CD14-positive monocyte (primary cell): Measurements from ENCODE around the gene XRCC5. TPM values are rescaled to one million over a fixed set of nuclear protein-coding genes. Genes with fewer than 3 reads are reported as not detected.

ENCODE experiments used
- DNase-seq, 3 donors: peaks; one replicate each; pipeline ENCODE4 v3.0.0-alpha.2; 2011 to 2022
- H2AFZ ChIP-seq: 2 replicates; pipeline ENCODE4 v1.6.0; 2012; ENCODE audit warnings: mild to moderate bottlenecking, low read depth, low read length, inconsistent platforms; ENCODE audit not compliant: insufficient read depth, poor library complexity, severe bottlenecking
- H3K27ac ChIP-seq, 2 donors: 1 replicate in 1 of 2; 2 replicates in 1 of 2; pipeline ENCODE4 v1.5.1; 2012 to 2013; ENCODE audit warnings: low read length in 2 of 2, control low read depth in 1 of 2, inconsistent platforms in 1 of 2, low read depth in 1 of 2, mild to moderate bottlenecking in 1 of 2
- H3K27me3 ChIP-seq, 2 donors: one replicate each; pipeline versions ENCODE4 v1.6.0 to v1.6.1; 2011 to 2013; ENCODE audit warnings: low read length in 2 of 2; ENCODE audit not compliant: control insufficient read depth in 2 of 2, insufficient read depth in 2 of 2
- H3K36me3 ChIP-seq, 2 donors: replicated peaks in 1 of 2; 1 replicate in 1 of 2; 2 replicates in 1 of 2; pipeline versions ENCODE4 v1.5.1 to v1.6.1; 2012 to 2013; ENCODE audit warnings: low read length in 2 of 2, control low read depth in 1 of 2, inconsistent platforms in 1 of 2, mild to moderate bottlenecking in 1 of 2; ENCODE audit not compliant: insufficient read depth in 2 of 2, control insufficient read depth in 1 of 2
- H3K4me1 ChIP-seq, 2 donors: 1 replicate in 1 of 2; 2 replicates in 1 of 2; pipeline versions ENCODE4 v1.5.1 to v1.6.1; 2012 to 2013; ENCODE audit warnings: low read length in 2 of 2, control low read depth in 1 of 2, inconsistent platforms in 1 of 2, mild to moderate bottlenecking in 1 of 2, moderate library complexity in 1 of 2; ENCODE audit not compliant: insufficient read depth in 2 of 2, control insufficient read depth in 1 of 2
- H3K4me2 ChIP-seq: replicated peaks from 2 replicates; pipeline ENCODE3; 2012; ENCODE audit warnings: low read length, moderate library complexity, mild to moderate bottlenecking; ENCODE audit not compliant: poor library complexity, severe bottlenecking; ENCODE audit errors: extremely low read depth
- H3K4me3 ChIP-seq, 3 experiments: fragments of 200-600 bp in 1 of 3; sonication (generic) in 1 of 3; replicated peaks in 1 of 3; 1 replicate in 2 of 3; 2 replicates in 1 of 3; pipeline ENCODE4 v1.5.1; 2011 to 2013; ENCODE audit warnings: low read length in 3 of 3, mild to moderate bottlenecking in 3 of 3, control low read depth in 2 of 3, low read depth in 2 of 3, inconsistent platforms in 1 of 3, moderate library complexity in 1 of 3
- H3K79me2 ChIP-seq: 2 replicates; pipeline ENCODE4 v1.6.0; 2012; ENCODE audit warnings: mild to moderate bottlenecking, control low read depth, inconsistent platforms, low read length, moderate library complexity; ENCODE audit not compliant: insufficient read depth
- H3K9ac ChIP-seq: 2 replicates; pipeline ENCODE4 v1.6.0; 2017; ENCODE audit warnings: low read length, mild to moderate bottlenecking; ENCODE audit not compliant: insufficient read depth, poor library complexity, severe bottlenecking
- H3K9me3 ChIP-seq, 2 donors: replicated peaks in 1 of 2; 1 replicate in 1 of 2; 2 replicates in 1 of 2; pipeline versions ENCODE4 v1.5.1 to v1.6.1; 2012 to 2013; ENCODE audit warnings: low read length in 2 of 2, control low read depth in 1 of 2; ENCODE audit not compliant: control insufficient read depth in 1 of 2, insufficient read depth in 1 of 2
- H4K20me1 ChIP-seq: 2 replicates; pipeline ENCODE4 v1.6.0; 2012; ENCODE audit warnings: mild to moderate bottlenecking, low read length, control low read depth, moderate library complexity; ENCODE audit not compliant: insufficient read depth
- H3K27ac Mint-ChIP-seq, 7 donors: one replicate each; pipeline ENCODE4 v1.8.0; 2020; ENCODE audit warnings: mild to moderate bottlenecking in 7 of 7, mixed read lengths in 7 of 7, moderate library complexity in 6 of 7, inconsistent platforms in 2 of 7
- H3K27me3 Mint-ChIP-seq, 3 donors: one replicate each; pipeline ENCODE4 v1.8.0; 2021 to 2022; ENCODE audit warnings: low read depth in 3 of 3, mild to moderate bottlenecking in 3 of 3, mixed read lengths in 3 of 3, moderate library complexity in 3 of 3, inconsistent platforms in 1 of 3
- H3K36me3 Mint-ChIP-seq, 2 donors: one replicate each; pipeline ENCODE4 v1.8.0; 2020; ENCODE audit warnings: mixed read lengths in 2 of 2, inconsistent platforms in 1 of 2, mild to moderate bottlenecking in 1 of 2
- H3K4me1 Mint-ChIP-seq: one replicate; pipeline ENCODE4 v1.8.0; 2020; ENCODE audit warnings: mild to moderate bottlenecking, mixed read lengths
- H3K4me3 Mint-ChIP-seq, 2 donors: one replicate each; pipeline ENCODE4 v1.8.0; 2020; ENCODE audit warnings: mild to moderate bottlenecking in 2 of 2, mixed read lengths in 2 of 2, moderate library complexity in 1 of 2
- H3K9me3 Mint-ChIP-seq, 7 donors: one replicate each; pipeline ENCODE4 v1.8.0; 2020 to 2022; ENCODE audit warnings: mixed read lengths in 7 of 7, mild to moderate bottlenecking in 6 of 7, moderate library complexity in 6 of 7, inconsistent platforms in 2 of 7
- WGBS: methylation state at CpG from one replicate; pipeline ENCODE4 v1.1.5; 2013; ENCODE audit warnings: missing lambda C conversion rate; ENCODE audit not compliant: insufficient coverage; 5-methylcytosine and 5-hydroxymethylcytosine counted together
- intact Hi-C, 2 donors: fragments of 100-400 bp; cut with micrococcal nuclease; formaldehyde crosslinking; loops; one replicate each; pipeline versions ENCODE4 v1.15.0 to v1.15.1; 2023
- polyA plus RNA-seq, 3 donors: library from polyadenylated mRNA; depleted of rRNA in 1 of 3; unstranded in 2 of 3; stranded (reverse) in 1 of 3; fragments of 300-500 nt in 2 of 3; fragments of >200 nt in 1 of 3; fragmentation: Illumina TruSeq in 2 of 3; gene quantifications; 1 replicate in 2 of 3; 2 replicates in 1 of 3; pipeline ENCODE4 v1.2.3, GENCODE V29; 2012 to 2021
- TF ChIP-seq, protein P1 (sequence below): fragments of 200-600 bp; IDR thresholded peaks from one replicate; pipeline ENCODE4 v1.8.0; 2022; ENCODE audit warnings: antibody characterized with exemption, mild to moderate bottlenecking

Gene XRCC5
- polyA plus RNA-seq, 3 donors, result 55.3 to 281 (median 258) TPM

- no peaks in the 10 kb centered on the region for H3K27me3 ChIP-seq
- peaks cover 0 to 2% (median 0%) of the 10 kb centered on the region in 3 donors for H3K27me3 Mint-ChIP-seq
- DNase-seq, result no peak
- intact Hi-C loops, result no loop called here
- H3K36me3 Mint-ChIP-seq, result peaks cover 0 to 1% of the 10 kb centered on the region in 2 donors
- H3K4me1 Mint-ChIP-seq, result no peaks in the 10 kb centered on the region
- H3K4me1 ChIP-seq, result no peaks in the 10 kb centered on the region
- no peak overlapping the region for H3K4me3 Mint-ChIP-seq
- no CpG with 5 or more reads among the region's 1 CpG for WGBS
- H4K20me1 ChIP-seq, result no peaks in the 10 kb centered on the region
- peaks cover 22 to 24% of the 10 kb centered on the region in 2 donors for H3K9me3 ChIP-seq
- no peak overlapping the region for H3K27ac Mint-ChIP-seq
- no peaks in the 10 kb centered on the region for H3K79me2 ChIP-seq
- no peak overlapping the region for H3K4me2 ChIP-seq
- H3K4me3 ChIP-seq, result no peak overlapping the region
- TF ChIP-seq, protein P1, sequence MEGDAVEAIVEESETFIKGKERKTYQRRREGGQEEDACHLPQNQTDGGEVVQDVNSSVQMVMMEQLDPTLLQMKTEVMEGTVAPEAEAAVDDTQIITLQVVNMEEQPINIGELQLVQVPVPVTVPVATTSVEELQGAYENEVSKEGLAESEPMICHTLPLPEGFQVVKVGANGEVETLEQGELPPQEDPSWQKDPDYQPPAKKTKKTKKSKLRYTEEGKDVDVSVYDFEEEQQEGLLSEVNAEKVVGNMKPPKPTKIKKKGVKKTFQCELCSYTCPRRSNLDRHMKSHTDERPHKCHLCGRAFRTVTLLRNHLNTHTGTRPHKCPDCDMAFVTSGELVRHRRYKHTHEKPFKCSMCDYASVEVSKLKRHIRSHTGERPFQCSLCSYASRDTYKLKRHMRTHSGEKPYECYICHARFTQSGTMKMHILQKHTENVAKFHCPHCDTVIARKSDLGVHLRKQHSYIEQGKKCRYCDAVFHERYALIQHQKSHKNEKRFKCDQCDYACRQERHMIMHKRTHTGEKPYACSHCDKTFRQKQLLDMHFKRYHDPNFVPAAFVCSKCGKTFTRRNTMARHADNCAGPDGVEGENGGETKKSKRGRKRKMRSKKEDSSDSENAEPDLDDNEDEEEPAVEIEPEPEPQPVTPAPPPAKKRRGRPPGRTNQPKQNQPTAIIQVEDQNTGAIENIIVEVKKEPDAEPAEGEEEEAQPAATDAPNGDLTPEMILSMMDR, result no peak
- no peak overlapping the region for H3K27ac ChIP-seq
- no peak overlapping the region for H3K9ac ChIP-seq
- H3K36me3 ChIP-seq, result no peaks in the 10 kb centered on the region
- no peak overlapping the region for H2AFZ ChIP-seq
- H3K9me3 Mint-ChIP-seq, result peaks cover 20 to 31% (median 28%) of the 10 kb centered on the region in 7 donors
These were observed 122.7 kb downstream of the XRCC5 start for GRCh38 chr2:216231867-216232266.

DNA sequence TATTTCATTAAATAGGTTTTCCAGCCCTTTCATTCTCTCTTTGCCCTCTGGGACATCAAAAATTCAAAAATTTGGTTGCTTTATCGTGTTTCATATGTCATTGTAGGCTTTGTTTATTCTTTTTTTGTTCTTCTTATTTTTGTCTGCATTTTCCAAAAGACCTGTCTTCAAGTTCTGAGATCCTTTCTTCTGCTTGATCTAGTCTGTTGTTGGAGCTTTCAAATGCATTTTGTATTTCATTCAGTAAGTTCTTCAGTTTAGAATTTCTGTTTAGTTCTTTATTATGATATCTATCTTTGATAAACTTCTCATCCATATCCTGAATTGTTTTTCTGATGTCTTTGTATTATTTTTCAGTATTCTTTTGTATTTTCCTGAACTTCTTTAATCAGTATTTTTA is 123.6 kb downstream of the XRCC5 start:
- no peak overlapping the region for H3K9ac ChIP-seq
- no peaks in the 10 kb centered on the region for H3K4me1 ChIP-seq
- no peaks in the 10 kb centered on the region for H4K20me1 ChIP-seq
- H3K27me3 ChIP-seq, result no peaks in the 10 kb centered on the region
- TF ChIP-seq, protein P1, result no peak
- no CpG with 5 or more reads among the region's 1 CpG for WGBS
- H3K4me2 ChIP-seq, result no peak overlapping the region
- DNase-seq, result no peak
- no peak overlapping the region for H3K4me3 ChIP-seq
- H3K4me3 Mint-ChIP-seq, result no peak overlapping the region
- intact Hi-C loops, result no loop called here
- H3K9me3 Mint-ChIP-seq, result peaks cover 20 to 33% (median 28%) of the 10 kb centered on the region in 7 donors
- H3K27me3 Mint-ChIP-seq, result peaks cover 0 to 2% (median 0%) of the 10 kb centered on the region in 3 donors
- peaks cover 22 to 24% of the 10 kb centered on the region in 2 donors for H3K9me3 ChIP-seq
- H3K27ac ChIP-seq, result no peak overlapping the region
- H3K27ac Mint-ChIP-seq, result no peak overlapping the region
- no peaks in the 10 kb centered on the region for H3K36me3 ChIP-seq
- H2AFZ ChIP-seq, result no peak overlapping the region
- no peaks in the 10 kb centered on the region for H3K79me2 ChIP-seq
- H3K4me1 Mint-ChIP-seq, result no peaks in the 10 kb centered on the region
- H3K36me3 Mint-ChIP-seq, result peaks cover 0 to 1% of the 10 kb centered on the region in 2 donors
